Myocyte (in vitro differentiated cells): ENCODE measurements around the gene RTL10. TPM values are rescaled to one million over a fixed set of nuclear protein-coding genes. Genes with fewer than 3 reads are reported as not detected.
A peak's percentile ranks its signal among the peaks of the same experiment; 100 is the strongest.

Experiments used
- DNase-seq: peaks from one replicate; pipeline ENCODE4 v3.0.0-alpha.2; 2012; ENCODE audit warnings: low read depth
- polyA plus RNA-seq: library from polyadenylated mRNA; unstranded; fragments of >200 nt; gene quantifications from one replicate; pipeline ENCODE4 v1.2.1, GENCODE V29; 2012; ENCODE audit warnings: missing spikeins
- total RNA-seq: library from RNA; depleted of rRNA; stranded (reverse); fragments of >200 nt; gene quantifications from 2 replicates; pipeline ENCODE4 v1.2.3, GENCODE V29; 2014

The RTL10 gene, protein sequence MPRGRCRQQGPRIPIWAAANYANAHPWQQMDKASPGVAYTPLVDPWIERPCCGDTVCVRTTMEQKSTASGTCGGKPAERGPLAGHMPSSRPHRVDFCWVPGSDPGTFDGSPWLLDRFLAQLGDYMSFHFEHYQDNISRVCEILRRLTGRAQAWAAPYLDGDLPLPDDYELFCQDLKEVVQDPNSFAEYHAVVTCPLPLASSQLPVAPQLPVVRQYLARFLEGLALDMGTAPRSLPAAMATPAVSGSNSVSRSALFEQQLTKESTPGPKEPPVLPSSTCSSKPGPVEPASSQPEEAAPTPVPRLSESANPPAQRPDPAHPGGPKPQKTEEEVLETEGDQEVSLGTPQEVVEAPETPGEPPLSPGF
- total RNA-seq: 14.5 and 15.9 TPM in 2 replicates
- polyA plus RNA-seq: 21.1 TPM

DNA sequence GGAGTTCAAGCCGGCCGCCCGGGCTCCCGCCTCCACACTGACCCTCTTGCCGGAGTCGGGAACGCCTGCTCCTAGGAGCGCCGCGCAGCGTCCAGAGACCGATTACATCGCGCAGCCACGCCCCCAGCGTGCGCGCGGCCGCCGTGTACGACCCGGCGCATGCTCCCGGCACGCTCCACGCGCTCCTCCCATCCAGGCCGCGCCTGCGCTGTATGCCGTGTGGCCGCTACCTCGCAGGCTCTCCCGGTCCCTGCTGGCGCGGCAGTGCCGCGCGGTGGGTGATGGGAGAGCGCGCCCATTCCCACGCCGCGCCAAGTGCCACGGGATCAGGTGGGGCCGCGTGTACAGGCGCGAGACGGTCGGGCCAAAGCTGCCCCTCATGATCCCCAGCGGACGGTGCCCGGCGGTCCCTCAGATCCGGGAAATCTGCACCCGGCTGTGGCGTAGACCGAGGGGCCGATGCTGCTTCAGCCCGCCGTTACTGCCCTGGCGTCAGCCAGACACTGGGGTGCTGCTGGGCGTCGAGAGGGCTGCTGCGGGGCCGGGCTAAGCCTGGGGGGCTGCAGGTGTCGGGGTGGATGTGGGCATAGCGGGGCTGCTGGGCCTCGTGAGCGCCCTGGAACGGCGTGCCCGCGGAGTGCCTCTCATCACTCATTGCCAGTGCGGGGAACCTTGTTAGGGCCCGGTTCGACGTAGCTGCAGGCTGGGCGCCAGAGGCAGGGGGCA, at the start of gene RTL10, which contains the start of gene GNB1L:
Gene RTL10 (minus strand): TSS at position 97 of the 726 bp plus-strand sequence. CDS start 2,613 bp downstream, outside the sequence.
Gene GNB1L (minus strand): TSS at position 97 of the 726 bp plus-strand sequence. CDS start 33,519 bp downstream, outside the sequence.
- peak; percentile 97 for DNase-seq

DNA sequence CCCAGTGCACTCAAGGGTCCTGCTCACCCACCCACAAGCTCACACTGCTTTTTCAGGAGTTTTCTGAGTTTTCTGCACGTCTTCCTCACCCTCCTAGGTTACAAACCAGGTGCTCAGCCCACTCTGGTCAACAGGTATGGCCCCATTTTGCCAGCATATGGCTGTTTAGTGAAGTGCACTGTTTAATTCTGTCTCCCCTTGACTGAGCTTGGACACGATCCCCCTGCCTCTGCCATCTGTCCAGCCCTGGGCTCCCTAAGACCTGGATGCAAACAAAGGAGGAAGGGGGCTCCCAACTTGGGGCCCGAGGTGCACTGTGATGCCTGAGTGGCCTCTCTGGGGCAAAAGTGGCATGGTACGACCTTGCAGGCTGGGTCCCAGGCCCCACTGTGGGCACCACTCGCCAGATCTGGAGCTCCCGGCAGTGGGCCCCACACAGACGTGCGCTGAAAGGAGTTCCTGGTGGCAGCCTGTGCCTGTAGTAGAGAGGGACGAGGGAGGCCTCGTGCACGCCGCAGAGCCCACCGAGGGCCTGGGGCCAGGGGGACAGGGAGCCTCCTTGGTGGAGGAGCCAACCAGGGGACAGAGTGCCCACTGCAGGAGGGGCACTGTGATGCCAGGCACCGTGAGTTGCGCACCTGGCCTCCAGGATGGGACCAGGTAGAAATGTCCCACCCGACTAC, 49.6 kb upstream of the RTL10 start:
- DNase-seq: no peak

DNA sequence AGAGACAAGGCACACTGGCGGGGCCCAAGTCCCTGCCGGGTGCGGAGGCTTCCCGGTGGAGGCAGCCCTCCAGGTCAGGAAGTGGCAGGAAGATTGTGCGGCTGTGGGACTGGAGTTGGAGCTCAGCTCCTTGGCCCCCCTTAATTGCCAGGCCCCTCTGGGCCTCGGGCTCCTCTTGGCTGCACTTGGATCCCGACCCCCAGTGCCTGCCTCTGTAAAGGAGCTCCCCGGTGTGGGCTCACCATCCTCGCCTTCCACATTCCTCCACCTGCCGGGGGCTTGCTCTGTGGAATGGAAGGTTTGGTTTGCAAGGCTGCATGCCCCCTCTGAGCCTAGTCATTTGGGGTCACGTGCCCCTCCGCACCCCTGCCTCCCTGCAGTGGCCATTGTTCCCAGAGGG, 48.8 kb upstream of the RTL10 start:
- DNase-seq: no peak

DNA sequence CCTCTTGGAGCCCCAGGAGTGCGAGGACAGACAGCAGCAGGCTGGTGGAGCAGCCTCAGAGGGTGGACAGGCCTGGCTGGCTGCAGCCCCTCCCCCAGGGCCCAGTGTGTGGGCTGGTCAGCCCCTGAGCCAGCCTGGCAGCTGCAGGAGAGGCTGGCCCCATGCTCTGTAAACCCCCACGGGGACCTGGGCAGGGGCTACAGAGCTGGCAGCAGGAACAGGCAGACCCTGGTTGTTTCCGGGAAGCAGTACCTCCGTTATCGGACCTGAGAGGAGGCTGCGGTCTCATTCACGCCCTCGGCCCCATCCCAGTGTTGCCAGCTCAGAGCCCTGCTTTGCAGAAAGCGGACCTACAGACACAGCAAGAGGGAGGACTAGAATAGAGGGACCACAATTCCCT, 48.4 kb upstream of the RTL10 start:
- peak; percentile 84 for DNase-seq

DNA sequence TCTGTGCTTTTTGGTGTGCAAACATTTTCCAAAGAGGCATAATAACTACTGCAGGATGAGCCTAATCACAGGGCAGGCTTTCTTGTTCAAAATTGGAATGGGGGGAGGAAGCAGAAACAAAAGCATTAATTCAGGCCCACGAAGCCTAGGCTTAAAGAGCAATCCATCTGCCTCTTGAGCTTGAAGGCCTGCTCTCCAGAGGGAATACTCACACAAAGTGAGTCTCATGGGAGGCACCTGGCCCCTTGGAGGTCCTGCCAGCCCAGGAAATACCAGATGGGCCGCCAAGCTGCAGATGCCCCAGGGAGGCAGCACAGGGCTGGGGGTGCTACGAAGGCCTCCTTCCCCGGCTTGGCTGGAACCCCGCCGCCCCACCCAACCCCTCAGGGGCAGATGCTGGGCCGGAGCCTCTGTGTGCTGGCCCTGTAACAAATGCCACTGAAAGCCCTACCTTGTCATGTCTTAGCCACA, 47.6 kb upstream of the RTL10 start:
- no peak for DNase-seq

DNA sequence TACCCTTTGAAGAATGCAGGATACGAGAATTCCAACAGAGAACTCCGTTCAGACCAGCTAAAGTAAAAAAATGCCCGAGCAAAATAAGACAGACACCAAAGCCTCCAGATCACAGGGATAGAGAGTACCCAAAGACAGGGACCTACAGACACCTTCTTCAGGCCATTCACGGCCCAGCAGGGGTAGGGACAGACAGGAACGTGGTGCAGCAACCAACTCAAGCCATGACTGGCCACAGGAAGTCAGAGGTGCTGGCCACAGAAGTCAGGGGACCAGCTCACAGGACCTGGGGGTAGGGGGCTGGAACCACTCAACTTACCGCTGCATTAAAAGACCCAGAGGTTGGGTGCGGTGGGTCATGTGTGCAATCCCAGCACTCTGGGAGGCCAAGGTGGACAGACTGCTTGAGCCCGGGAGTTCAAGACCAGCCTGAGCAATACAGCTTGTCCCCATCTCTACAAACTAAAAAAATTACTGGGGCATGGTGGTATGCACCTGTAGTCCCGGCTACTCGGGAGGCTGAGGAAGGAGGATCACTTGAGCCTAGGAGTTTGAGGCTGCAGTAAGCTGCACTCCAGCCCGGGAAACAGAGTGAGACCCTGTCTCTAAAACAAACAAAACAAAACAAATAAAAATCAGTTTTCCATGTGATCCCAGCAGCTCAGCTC, 47.0 kb upstream of the RTL10 start:
- DNase-seq: no peak

DNA sequence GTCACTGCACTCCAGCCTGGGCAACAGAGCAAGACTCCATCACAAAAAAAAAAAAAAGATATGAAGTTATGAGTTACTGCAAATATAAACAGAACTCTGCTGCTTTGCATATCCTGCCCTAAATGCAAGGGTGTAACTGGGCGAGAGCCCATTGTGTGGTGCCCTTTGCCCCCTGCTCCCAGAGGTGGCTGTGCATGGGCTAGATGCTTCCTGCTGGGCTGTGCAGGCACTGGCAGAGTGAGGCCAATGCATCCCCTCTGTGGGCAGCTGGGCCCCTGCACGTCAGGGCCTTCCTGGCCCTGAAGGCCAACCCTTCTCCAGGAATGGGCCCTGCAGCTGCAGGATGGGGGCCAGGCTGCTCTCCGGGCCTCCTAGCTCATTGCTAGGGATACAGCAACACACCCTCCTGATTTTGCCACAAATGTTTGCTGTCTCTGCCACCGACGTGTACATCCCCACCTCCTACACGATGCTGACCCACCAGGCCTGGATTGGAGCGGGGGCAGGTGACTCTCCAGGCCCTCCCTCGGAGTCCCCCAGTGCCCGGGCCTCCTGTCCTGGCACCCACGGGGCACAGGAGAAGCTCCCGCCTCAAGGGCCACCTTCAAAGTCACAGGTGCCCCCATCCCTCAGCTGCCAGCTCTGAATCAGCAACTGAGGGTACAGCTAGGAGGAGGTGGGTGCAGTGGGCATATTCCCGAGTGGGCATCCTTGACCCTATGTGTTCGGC, 46.2 kb upstream of the RTL10 start:
- DNase-seq: no peak

DNA sequence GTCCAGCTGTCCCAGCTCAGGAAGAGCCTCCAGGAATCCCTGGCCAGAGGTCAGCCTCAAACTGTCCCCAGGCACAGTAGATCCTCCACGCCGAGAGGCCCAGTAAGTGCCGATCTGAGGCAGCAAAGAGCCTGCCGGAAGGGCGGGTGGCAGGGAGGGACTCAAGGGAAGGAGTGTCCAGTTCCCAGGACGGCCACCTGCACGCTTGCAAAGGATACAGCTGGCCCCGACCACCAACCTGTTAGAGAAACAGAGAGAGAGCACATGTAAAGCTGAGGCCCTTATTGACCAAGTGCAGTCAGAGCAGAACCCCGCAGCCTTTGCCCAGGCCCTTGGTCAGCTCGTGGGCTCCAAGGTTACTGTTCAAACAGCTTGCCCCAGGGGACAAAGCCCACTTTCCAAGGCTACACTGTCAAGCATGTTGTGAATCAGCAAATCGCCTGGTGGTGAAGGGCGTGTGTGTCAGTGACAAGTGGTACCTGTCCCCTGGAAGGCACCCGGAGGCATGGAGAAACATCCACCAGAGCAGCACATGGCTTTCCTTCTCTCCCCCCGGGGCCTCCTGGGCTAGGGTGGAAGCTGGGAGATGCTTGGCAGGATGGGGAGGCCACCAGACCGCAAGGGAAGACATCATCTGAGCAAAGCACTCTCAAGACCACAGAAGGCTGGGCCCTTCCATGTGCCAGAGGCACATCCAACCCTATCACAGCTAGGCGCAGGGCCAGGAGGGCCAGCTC, 44.3 kb upstream of the RTL10 start:
- no peak for DNase-seq

DNA sequence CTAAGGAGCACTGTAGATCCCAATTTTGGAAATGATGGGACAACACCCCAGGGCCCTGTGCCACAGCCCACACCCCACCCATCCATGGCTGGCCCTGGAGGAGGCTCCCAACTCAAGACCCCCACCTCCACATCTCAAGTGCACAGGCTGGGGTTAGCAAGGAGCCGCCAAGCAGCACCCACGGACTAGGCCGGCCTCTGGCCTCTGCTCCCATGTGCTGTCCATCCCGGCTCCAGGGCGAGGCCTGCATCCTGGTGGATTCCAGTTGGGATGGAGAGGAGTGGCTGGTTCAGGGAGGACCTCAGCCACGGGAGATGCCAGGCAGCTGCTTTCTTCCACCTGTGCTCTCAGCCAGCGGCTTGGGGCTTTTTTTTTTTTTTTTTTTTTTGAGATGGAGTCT, 43.5 kb upstream of the RTL10 start:
- no peak for DNase-seq

DNA sequence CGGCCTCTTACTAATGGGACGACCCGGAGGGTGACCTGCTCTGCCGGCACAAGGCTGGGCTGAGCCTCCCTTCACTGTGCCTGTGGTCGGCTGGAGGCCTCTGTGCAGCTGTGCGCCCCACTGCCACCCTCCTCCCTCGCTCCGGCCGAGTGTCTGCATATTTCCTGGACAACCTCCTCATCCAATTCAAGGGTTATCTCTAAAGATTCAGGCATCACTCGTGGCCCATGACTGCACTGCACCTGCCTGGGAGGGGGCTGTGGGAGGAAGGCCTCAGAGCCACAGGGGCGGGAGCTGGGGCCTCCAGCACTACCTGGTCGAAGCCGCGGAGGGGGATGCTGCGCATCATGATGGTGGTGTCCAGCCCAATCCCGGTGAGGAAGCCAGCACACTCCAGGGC, 43.1 kb upstream of the RTL10 start:
- no peak for DNase-seq

DNA sequence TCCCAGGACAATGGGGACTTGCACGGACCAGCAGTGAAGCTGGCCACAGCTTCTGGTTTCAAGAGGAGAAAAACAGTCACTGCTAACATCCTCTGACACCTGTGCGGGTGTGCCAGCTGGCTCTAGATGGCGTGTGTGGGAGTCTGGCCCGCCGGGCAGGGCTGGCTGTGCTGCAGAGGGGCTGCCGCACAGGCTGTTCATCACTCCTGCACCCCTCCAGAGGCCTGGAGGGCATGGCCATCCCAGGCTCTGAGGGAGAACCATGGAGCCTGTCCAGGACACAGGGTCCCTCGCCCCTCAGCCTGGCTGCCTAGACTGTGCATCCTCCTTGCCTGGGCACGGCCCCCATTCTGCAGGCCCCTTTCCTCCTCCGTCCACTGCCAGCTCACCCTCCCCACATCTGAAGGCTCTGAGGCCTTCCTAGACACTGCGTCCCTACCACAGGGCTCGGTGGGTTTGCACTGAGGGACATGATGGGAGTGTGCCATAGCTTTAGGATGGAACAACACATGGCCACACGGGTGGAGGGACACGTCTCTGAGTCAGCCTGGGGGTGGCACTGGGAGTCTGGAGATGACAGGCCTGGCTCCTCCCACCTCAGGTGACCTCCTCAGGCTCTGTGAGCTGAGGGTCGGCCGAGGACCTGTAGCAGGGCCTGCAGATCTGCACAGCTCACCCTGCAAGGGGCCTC, 42.1 kb upstream of the RTL10 start:
- no peak for DNase-seq

DNA sequence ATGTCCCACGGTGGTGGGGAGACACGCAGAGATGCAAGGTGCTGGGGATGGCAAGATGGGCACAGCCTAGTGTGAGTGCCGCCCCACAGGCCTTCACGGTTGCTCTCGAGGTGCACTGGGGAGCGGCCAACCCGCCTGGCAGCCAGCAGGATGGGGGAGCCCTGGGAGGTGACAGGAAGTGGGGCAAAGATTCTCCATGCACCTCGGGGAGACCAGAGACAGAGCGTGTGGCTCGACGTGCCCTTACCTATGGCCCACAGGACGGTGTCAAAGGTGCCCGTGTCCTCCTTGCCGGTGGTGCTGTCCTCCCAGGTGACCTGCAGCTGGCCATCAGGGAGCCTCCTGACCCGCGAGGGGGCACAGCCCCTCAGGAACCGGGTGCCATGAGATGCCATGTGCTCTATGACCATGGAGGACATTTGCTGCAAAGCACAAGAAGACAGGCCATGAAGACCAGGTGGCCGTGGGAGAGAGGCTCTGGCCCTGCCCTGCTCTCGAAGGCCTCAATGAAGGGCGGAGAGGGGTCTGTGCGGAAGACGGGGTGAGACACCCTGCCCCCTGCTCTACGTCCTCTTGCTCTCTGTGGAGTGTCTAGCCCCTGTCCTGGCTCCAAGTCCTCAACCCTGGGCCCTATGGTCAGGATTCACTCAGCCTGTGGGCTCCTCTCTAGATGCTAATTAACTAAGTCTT, 40.6 kb upstream of the RTL10 start:
- no peak for DNase-seq

DNA sequence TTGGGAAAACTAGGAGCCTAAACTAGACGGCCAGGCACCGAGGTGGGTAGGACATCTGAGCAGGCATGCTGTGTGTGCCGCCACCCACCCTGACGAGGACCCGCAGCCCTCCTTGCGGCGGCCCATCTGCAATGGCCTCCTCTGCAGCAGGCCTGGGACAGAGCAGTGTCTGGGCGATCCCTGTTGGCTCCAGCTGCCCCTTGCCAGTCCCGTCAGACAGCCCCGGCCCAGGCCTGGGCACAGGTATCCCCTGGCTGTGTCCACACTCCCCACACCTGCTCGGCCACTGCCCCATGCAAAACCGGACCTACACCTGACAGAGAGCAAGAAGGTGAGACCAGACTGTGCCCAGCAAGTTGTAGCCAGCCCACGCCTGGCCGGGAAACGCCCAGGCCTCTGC, 38.7 kb upstream of the RTL10 start:
- no peak for DNase-seq

DNA sequence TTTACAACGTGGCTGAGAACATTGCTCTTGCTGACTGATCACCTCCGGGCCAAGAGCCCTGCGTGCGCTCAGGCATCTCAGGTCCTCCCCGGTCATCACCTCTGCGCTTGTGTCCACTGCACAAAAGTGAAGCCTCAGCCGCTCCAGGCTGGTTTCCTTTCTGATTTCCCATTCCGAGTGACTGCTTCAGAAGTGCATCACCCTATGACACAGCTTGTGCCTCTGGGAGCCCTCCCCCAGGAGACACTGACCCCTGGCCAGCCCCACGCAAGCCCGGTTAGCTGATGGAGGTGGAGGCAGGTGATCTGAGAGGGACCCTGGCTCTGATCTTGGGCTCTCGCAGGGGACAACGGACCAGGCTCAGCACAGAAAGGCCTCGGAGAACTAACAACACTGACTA, 38.3 kb upstream of the RTL10 start:
- no peak for DNase-seq

DNA sequence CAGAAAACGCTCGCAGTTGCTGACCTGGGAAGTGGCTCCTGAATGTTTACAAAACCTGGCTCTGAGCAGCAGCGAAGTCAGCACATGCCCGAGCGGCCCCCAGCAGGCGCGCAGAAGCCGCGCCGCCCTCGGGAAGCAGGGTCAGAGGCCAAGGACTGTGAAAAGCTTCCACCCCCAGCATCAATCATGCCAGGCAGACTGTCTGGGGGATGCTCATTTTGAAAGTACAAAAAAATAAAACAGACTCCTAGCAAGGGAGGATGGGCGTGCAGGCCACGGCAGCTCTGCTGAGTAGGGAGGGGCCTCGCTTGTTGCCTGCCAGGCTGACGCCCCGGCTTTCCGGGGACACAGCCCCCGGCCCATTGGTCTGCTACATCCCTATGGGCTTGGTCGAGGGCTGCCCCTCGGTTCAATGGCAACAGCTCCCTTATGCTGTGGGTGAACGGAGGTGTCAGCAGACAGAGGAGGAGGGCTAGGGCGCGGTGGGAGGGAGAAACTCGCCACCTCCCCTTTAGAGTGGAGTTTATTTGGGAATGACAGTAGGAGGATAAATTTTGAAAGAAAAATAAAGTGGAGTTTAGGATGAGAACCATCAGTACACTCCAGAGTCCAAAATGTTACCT, 37.7 kb upstream of the RTL10 start:
- no peak for DNase-seq

DNA sequence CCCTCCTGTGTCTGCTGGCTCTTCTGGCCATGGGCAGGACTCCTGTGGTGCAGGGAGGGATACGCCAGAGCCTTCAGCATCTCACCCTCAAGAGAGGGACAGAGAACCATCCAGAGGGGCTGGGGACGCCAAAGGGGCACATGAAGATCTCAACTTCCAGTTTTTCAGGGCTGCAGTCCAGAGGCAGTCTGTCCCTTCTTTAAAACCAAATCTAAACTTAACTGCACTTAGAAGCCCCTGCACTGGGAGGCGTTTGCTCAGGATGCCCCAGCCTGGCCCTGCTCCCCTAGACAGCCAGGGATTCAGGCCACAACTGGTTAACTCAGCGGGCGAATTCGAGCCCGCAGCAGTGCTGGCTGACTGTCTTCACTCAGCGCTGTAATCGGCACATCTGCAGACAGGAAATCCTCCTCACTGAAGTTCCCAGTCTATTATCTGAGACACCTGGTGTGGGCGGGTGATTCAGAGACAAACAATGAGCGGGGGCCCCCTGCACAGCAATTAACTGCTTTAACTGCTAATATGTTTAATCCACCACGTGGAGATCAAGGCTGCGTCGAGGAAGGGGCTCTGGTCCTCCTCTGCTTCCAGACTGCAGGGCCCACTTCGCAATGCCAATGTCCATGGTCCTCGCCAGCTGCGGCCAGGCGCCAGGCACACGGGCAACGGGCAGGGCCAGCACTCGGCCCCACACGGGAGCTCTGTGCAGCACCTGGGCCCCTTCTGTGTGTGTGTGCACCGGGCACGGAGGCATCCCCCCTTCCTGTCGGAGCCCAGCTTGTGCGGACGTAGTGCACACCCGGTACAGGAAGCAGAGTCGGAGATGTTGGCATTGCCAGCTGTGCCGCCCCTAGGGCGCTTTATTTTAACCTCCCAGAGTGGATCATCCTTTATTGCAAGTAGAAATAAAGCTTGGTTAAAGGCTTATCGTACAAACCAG, 36.9 kb upstream of the RTL10 start:
- peak; percentile 56 for DNase-seq
